Kidney (tissue), 14 donors: ENCODE data around the gene DENND4C. TPM values are rescaled to one million over a fixed set of nuclear protein-coding genes. Genes with fewer than 3 reads are reported as not detected.
"Not testable (repeated sequence)": the region's sequence is repeated elsewhere in the genome, so short reads cannot be mapped to it uniquely, and the experiment has no call there.

Experiments
- DNase-seq, 5 donors: peaks; one replicate each; pipeline ENCODE4 v3.0.0-alpha.2; 2013 to 2020
- FAIRE-seq: peaks from 2 replicates; lab custom pipeline; 2012; peaks lifted over from hg19 to GRCh38; lab: Jason Lieb, UNC
- H3K27ac ChIP-seq, 2 donors: one replicate each; pipeline ENCODE4 v1.7.0; 2013; ENCODE audit warnings: low read depth in 2 of 2, low read length in 2 of 2, inconsistent platforms in 1 of 2
- H3K27me3 ChIP-seq: one replicate; pipeline ENCODE4 v1.7.1; 2013; ENCODE audit warnings: low read length, inconsistent platforms; ENCODE audit not compliant: control insufficient read depth, insufficient read depth
- H3K36me3 ChIP-seq, 3 donors: one replicate each; pipeline versions ENCODE4 v1.7.0 to v1.7.1; 2013; ENCODE audit warnings: low read length in 3 of 3, control low read depth in 1 of 3, inconsistent platforms in 1 of 3; ENCODE audit not compliant: insufficient read depth in 3 of 3, control insufficient read depth in 2 of 3
- H3K4me1 ChIP-seq, 3 donors: one replicate each; pipeline versions ENCODE4 v1.7.0 to v1.7.1; 2013; ENCODE audit warnings: low read length in 3 of 3, inconsistent platforms in 1 of 3, low read depth in 1 of 3; ENCODE audit not compliant: control insufficient read depth in 2 of 3, insufficient read depth in 2 of 3
- H3K4me3 ChIP-seq, 3 donors: one replicate each; pipeline versions ENCODE4 v1.7.0 to v1.8.1; 2013; ENCODE audit warnings: low read length in 3 of 3, control low read depth in 1 of 3, inconsistent platforms in 1 of 3
- H3K9ac ChIP-seq, 3 donors: one replicate each; pipeline versions ENCODE4 v1.7.0 to v1.7.1; 2013; ENCODE audit warnings: low read length in 3 of 3, control low read depth in 1 of 3, inconsistent platforms in 1 of 3
- H3K9me3 ChIP-seq, 3 donors: one replicate each; pipeline versions ENCODE4 v1.7.0 to v1.7.1; 2013; ENCODE audit warnings: low read length in 3 of 3, control low read depth in 1 of 3, inconsistent platforms in 1 of 3; ENCODE audit not compliant: control insufficient read depth in 2 of 3, insufficient read depth in 1 of 3
- intact Hi-C: fragments of 100-400 bp; cut with DNase I; formaldehyde crosslinking; loops from one replicate; pipeline ENCODE4 v1.11.1; 2022
- polyA plus RNA-seq: library from polyadenylated mRNA; stranded (reverse); fragments of 350-450 nt; fragmentation: Illumina TruSeq; extraction: RNeasy Lipid Tissue Mini Kit (QIAGEN cat#74804); gene quantifications from one replicate; pipeline ENCODE4 v1.2.3, GENCODE V29; 2014; ENCODE audit warnings: low read depth, low replicate concordance; ENCODE audit not compliant: insufficient read depth
- total RNA-seq: library from RNA; stranded (reverse); fragmentation: NEBNext Ultra II Directional; extraction: Animal tissue kit (Norgen Biotek cat#: 25700); gene quantifications from one replicate; pipeline ENCODE4 v1.2.1, GENCODE V29; 2021
- TF ChIP-seq, protein P1 (sequence below): IDR thresholded peaks from 3 replicates; pipeline ENCODE4 v1.5.1; 2012; ENCODE audit warnings: mild to moderate bottlenecking, moderate library complexity, borderline replicate concordance; ENCODE audit not compliant: insufficient read depth; ENCODE audit errors: extremely low read depth
- donor health status: control.
- donor health status: control.
- donor health status: control.
- donor health status: control.
- donor health status: control.
- donor health status: DM: yes; HTN: yes; CAD: no.
- donor health status: Normal renal cell carcinoma (clear cell type).

The DENND4C gene
- total and polyA plus RNA-seq, 2 donors from 2014 or later, result 6.2 to 59.5 TPM

DNA sequence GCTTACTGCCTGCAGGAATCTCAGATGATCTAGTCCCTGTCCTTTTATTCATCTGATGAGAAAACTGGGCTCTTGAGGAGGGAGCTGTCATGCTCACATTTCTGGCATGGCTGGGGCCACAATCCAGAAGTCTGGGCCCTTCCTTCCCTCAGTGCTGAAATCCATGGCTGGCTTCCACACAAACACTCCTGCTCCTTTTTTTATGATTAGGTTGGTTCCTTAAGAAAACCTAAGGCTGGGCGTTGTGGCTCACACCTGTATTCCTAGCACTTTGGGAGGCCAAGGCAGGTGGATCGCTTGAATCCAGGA, 179.7 kb downstream of the DENND4C start:
- TF ChIP-seq, protein P1, sequence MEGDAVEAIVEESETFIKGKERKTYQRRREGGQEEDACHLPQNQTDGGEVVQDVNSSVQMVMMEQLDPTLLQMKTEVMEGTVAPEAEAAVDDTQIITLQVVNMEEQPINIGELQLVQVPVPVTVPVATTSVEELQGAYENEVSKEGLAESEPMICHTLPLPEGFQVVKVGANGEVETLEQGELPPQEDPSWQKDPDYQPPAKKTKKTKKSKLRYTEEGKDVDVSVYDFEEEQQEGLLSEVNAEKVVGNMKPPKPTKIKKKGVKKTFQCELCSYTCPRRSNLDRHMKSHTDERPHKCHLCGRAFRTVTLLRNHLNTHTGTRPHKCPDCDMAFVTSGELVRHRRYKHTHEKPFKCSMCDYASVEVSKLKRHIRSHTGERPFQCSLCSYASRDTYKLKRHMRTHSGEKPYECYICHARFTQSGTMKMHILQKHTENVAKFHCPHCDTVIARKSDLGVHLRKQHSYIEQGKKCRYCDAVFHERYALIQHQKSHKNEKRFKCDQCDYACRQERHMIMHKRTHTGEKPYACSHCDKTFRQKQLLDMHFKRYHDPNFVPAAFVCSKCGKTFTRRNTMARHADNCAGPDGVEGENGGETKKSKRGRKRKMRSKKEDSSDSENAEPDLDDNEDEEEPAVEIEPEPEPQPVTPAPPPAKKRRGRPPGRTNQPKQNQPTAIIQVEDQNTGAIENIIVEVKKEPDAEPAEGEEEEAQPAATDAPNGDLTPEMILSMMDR, result no peak
- Histone ChIP-seq H3K4me1 (peaks cover 0 to 9% (median 4%) of the 10 kb centered on the region in 3 donors), H3K36me3 (no peaks in the 10 kb centered on the region), H3K9me3 (no peaks in the 10 kb centered on the region), H3K27me3 (no peaks in the 10 kb centered on the region), H3K4me3 (peak overlapping the region in 2 of 3 donors; percentile 90), H3K9ac (peak overlapping the region in 2 of 3 donors; percentile 28 to 84), H3K27ac (no peak overlapping the region)
- no peak for FAIRE-seq
- no peak for DNase-seq
- intact Hi-C loops, result no loop called here

DNA sequence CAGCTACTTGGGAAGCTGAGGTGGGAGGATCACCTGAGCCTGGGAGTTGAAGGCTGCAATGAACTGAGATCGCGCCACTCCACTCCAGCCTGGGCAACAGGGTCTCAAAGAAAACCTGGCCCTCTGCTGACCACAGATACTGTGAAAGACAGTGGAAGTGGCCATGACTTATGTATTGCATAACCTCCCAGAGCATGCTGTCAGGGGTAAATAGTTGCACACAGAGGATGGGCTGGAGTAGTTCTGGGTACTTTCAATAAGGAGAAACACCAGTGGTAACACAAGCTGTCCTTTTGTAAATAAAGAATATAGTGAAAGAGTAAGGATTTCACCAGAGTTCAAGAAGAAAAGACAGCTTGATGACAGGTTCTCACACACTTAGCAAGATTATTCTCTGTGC, 180.1 kb downstream of the DENND4C start:
- H3K4me3 ChIP-seq, result no peak overlapping the region
- no peaks in the 10 kb centered on the region for H3K36me3 ChIP-seq
- H3K27me3 ChIP-seq, result no peaks in the 10 kb centered on the region
- DNase-seq (no peak), FAIRE-seq (no peak)
- TF ChIP-seq, protein P1, result no peak
- no peak overlapping the region for H3K9ac ChIP-seq
- no peaks in the 10 kb centered on the region for H3K9me3 ChIP-seq
- H3K4me1 ChIP-seq, result peaks cover 0 to 9% (median 4%) of the 10 kb centered on the region in 3 donors
- no peak overlapping the region for H3K27ac ChIP-seq
- intact Hi-C loops, result no loop called here

DNA sequence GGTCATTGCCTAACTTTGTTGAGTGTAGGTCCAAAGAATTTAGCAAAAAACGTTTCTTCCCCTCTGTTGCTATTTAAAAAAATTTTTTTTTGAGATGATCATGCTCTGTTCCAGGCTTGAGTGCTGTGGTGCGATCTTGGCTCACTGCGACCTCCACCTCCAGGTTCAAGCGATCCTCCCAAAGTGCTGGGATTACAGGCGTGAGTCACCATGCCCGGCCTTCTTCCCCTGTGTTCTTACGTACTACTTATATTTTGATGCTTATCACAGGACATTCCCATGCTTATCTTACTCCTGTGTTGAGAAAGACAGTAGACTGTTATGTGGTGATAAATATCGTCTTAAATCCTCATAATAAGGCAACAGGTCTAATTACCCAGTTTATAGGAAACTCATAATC, 180.8 kb downstream of the DENND4C start:
- H3K4me1 ChIP-seq, result peaks cover 0 to 9% (median 4%) of the 10 kb centered on the region in 3 donors
- no peaks in the 10 kb centered on the region for H3K27me3 ChIP-seq
- H3K4me3 ChIP-seq, result no peak overlapping the region
- H3K27ac ChIP-seq, result no peak overlapping the region
- intact Hi-C loops, result no loop called here
- TF ChIP-seq, protein P1, result no peak
- H3K9me3 ChIP-seq, result no peaks in the 10 kb centered on the region
- H3K9ac ChIP-seq, result no peak overlapping the region
- no peak for DNase-seq
- no peak for FAIRE-seq
- no peaks in the 10 kb centered on the region for H3K36me3 ChIP-seq

DNA sequence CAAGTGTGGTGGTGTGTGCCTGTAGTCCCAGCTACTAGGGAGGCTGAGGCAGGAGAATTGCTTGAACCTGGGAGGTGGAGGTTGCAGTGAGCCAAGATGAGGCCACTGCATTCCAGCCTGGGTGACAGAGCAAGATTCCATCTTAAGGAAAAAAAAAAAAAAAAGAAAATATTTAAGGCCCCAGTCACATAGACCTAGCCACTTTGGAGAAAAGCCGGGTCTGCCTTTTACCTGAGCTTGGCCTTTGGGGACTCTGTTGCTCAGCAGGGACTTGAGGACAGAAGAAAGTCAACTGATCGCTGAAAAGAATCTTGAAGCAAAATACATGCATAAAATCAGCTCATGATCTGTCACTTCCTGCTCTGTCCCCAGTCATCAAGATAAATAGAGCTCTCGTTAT, 183.0 kb downstream of the DENND4C start:
- H3K4me1 ChIP-seq, H3K9ac ChIP-seq, H3K36me3 ChIP-seq, DNase-seq, intact Hi-C loops, FAIRE-seq, H3K27me3 ChIP-seq, H3K4me3 ChIP-seq, H3K9me3 ChIP-seq, H3K27ac ChIP-seq: not testable (repeated sequence)
